HepG2 (cell line): ENCODE data around the gene ZFX. TPM values are rescaled to one million over a fixed set of nuclear protein-coding genes. Genes with fewer than 3 reads are reported as not detected.

Experiments
- ATAC-seq: fragments of 200-7000 bp; cut with Tn5 transposase; 3 replicates; pipeline ENCODE4 v1.9.1; 2020; ENCODE audit warnings: mild to moderate bottlenecking, moderate library complexity
- BruUV-seq: library from RNA; stranded (reverse); fragments of 400-500 nt; replicated peaks from 2 replicates; lab custom pipeline; 2021; lab: Mats Ljungman, UMichigan
- CTCF ChIA-PET: fragments of 300-600 bp; formaldehyde crosslinking; extraction: SDS; loops from one replicate; lab custom pipeline; 2021; ENCODE audit warnings: low total read pairs, inconsistent platforms, low intra/inter-chr PET ratio; lab: Yijun Ruan, JAX
- POLR2A ChIA-PET: fragments of 350-600 bp; sonication (Branson Sonifier 250); formaldehyde crosslinking; loops from one replicate; lab custom pipeline; 2020; ENCODE audit warnings: antibody characterized with exemption, inconsistent platforms; lab: Yijun Ruan, JAX
- DNase-seq: peaks from one replicate; pipeline ENCODE4 v3.0.0-alpha.2; 2015; ENCODE audit warnings: low spot score
- FAIRE-seq: peaks from 3 replicates; lab custom pipeline; 2011; peaks lifted over from hg19 to GRCh38; lab: Jason Lieb, UNC
- H2AFZ ChIP-seq: one replicate; pipeline ENCODE4 v1.6.1; 2011; ENCODE audit warnings: low read length, inconsistent platforms
- H3K27ac ChIP-seq: fragments of 300-600 bp; 3 replicates; pipeline ENCODE4 v1.8.0; 2011; ENCODE audit warnings: mixed run types, mild to moderate bottlenecking, mixed read lengths, low read length, inconsistent platforms; ENCODE audit not compliant: insufficient read depth; ENCODE audit errors: extremely low read length
- H3K27me3 ChIP-seq, 2 experiments: fragments of 200-600 bp in 1 of 2; 2 replicates in 1 of 2; 3 replicates in 1 of 2; pipeline versions ENCODE4 v1.6.0 to v1.8.0; 2011; ENCODE audit warnings: low read length in 2 of 2, mild to moderate bottlenecking in 2 of 2, moderate library complexity in 2 of 2, inconsistent platforms in 1 of 2; ENCODE audit not compliant: insufficient read depth in 2 of 2, control insufficient read depth in 1 of 2
- H3K36me3 ChIP-seq, 2 experiments: fragments of 200-600 bp in 1 of 2; replicated peaks in 1 of 2; 2 replicates in 1 of 2; 3 replicates in 1 of 2; pipeline versions ENCODE4 v1.5.1 to v1.8.0; 2011; ENCODE audit warnings: low read length in 2 of 2, inconsistent platforms in 1 of 2; ENCODE audit not compliant: insufficient read depth in 2 of 2, control insufficient read depth in 1 of 2
- H3K4me1 ChIP-seq: 2 replicates; pipeline ENCODE4 v1.5.1; 2012; ENCODE audit warnings: low read length, inconsistent platforms; ENCODE audit not compliant: insufficient read depth
- H3K4me2 ChIP-seq: 2 replicates; pipeline ENCODE4 v1.6.0; 2011; ENCODE audit warnings: low read depth, low read length, inconsistent platforms
- H3K4me3 ChIP-seq, 3 experiments: fragments of 200-600 bp in 1 of 3; sonication (generic), shearing (Covaris generic) in 1 of 3; replicated peaks in 1 of 3; 2 replicates each; pipeline ENCODE4 v1.5.1; 2011 to 2016; ENCODE audit warnings: low read length in 3 of 3, inconsistent platforms in 2 of 3, low read depth in 2 of 3, mild to moderate bottlenecking in 2 of 3, control low read depth in 1 of 3, mixed read lengths in 1 of 3; ENCODE audit not compliant: insufficient read depth in 1 of 3
- H3K79me2 ChIP-seq: one replicate; pipeline ENCODE4 v1.6.1; 2011; ENCODE audit warnings: low read length, inconsistent platforms; ENCODE audit not compliant: insufficient read depth
- H3K9ac ChIP-seq: 2 replicates; pipeline ENCODE4 v1.6.0; 2011; ENCODE audit warnings: mild to moderate bottlenecking, low read depth, low read length, inconsistent platforms; ENCODE audit not compliant: insufficient read depth
- H3K9me3 ChIP-seq: 2 replicates; pipeline ENCODE4 v1.5.1; 2012; ENCODE audit warnings: mild to moderate bottlenecking, low read length
- H4K20me1 ChIP-seq: 2 replicates; pipeline ENCODE4 v1.6.0; 2011; ENCODE audit warnings: inconsistent platforms, mild to moderate bottlenecking, low read length, moderate library complexity; ENCODE audit not compliant: insufficient read depth
- MTF2 ChIP-seq: sonication (generic); formaldehyde crosslinking; IDR thresholded peaks from 2 replicates; pipeline ENCODE4 v1.5.0; 2020; ENCODE audit warnings: missing genetic modification reagents, borderline replicate concordance
- NCOA5 ChIP-seq: sonication (generic); formaldehyde crosslinking; IDR thresholded peaks from 2 replicates; pipeline ENCODE4 v1.4.0; 2020; ENCODE audit warnings: missing genetic modification reagents
- POLR2A ChIP-seq, 2 experiments: IDR thresholded peaks; 2 replicates each; pipeline ENCODE4 v1.6.1; 2011; ENCODE audit warnings: low read depth in 2 of 2, low read length in 2 of 2, mild to moderate bottlenecking in 1 of 2, moderate library complexity in 1 of 2; ENCODE audit not compliant: insufficient read depth in 1 of 2
- ZNF547 ChIP-seq: sonication (generic); formaldehyde crosslinking; IDR thresholded peaks from 2 replicates; pipeline ENCODE4 v1.5.1; 2020; ENCODE audit warnings: mild to moderate bottlenecking, missing genetic modification reagents
- WGBS: methylation state at CpG from one replicate; pipeline ENCODE4 v1.1.6; 2017; ENCODE audit warnings: low lambda C conversion rate; 5-methylcytosine and 5-hydroxymethylcytosine counted together
- in situ Hi-C: cut with HindIII; loops from 2 replicates; pipeline ENCODE4 v1.10.0; 2017; ENCODE audit warnings: low pct_unique_long_range_greater_than_20kb; ENCODE audit not compliant: extremely low pct_ligation_motif_present
- intact Hi-C: fragments of 100-400 bp; cut with micrococcal nuclease; formaldehyde crosslinking; loops from one replicate; pipeline ENCODE4 v1.10.0; 2022; ENCODE audit not compliant: unreplicated experiment
- polyA plus RNA-seq, 8 experiments: library from polyadenylated mRNA; depleted of rRNA in 3 of 8; stranded (reverse) in 7 of 8; unstranded in 1 of 8; fragments of >200 nt; fragmentation: Illumina TruSeq in 4 of 8; extraction: Trizol in 4 of 8; gene quantifications; 2 replicates each; pipeline versions ENCODE4 v1.2.1 to v1.2.3, GENCODE V29; 2011 to 2016; ENCODE audit warnings: low read depth in 4 of 8, missing spikeins in 1 of 8, mixed read lengths in 1 of 8; ENCODE audit not compliant: insufficient read depth in 1 of 8
- total RNA-seq, 5 experiments: library from RNA; depleted of rRNA; stranded (reverse); fragments of >200 nt; fragmentation: Illumina TruSeq; extraction: Trizol; gene quantifications; 2 replicates each; pipeline ENCODE4 v1.2.3, GENCODE V29; 2016; ENCODE audit warnings: low read depth in 1 of 5
- TF ChIP-seq, protein P1 (sequence below): IDR thresholded peaks from 2 replicates; pipeline ENCODE4 v1.6.1; 2016; ENCODE audit warnings: mild to moderate bottlenecking

The ZFX gene
- total and polyA plus RNA-seq, 2 of the 13 experiments (the other 11 are each of a cell fraction or from before 2014, with no cell fraction given) = 13.8 to 37.3 TPM

DNA sequence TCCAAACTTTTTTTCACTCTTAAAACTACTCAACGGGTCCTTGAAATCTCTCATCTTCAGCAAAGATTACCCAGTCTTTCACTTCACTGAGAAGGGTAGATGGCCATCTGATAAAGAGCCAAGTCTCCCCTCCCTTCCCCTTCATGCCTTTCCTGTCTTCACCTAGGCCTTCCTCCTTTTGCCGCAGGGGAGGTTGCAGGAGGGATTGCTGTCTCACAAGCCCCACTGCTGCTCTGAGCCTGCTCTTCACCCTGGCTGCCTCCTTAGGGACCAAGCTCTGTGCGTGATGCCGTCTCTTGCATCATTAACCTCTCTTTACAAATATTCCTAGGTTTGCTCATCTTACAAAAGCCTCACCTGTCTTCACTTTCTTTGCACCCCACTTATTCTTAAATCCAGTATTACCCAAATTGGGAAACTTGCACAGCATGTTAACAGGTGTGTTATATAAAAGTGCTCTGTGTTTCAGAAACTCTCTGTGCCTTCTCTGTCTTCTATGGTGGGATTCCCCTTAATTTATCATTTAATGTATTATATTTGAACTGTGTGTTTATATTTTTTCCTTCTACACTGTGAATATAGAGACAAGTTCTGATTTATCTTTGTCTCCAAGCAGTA lies 3.8 kb downstream of the ZFX start:
- no peak for ATAC-seq
- H3K4me1 ChIP-seq = peaks cover 31% of the 10 kb centered on the region

DNA sequence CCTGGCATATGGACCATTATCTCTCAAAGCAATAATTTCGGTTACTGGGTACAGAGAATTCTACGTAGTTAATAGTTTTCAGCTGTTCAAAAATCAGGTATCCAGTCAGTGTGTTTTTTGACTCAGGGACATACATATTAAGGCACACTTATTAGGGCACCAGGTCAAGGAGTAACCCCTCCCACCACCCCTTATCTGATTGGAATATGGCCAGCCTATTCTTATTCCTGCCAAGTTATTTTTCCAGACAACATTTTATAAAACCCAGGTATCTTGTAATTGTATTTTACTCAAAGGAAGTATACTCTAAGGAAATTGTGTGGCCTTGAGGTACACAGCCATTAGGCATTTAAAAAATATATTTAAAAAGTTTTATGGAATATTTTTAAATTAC lies 4.3 kb downstream of the ZFX start:
- POLR2A ChIA-PET = no interaction called here
- Histone ChIP-seq H3K36me3 (0 out of 5 replicates have a peak, but pooled peaks cover 0 to 3% of the 10 kb centered on the region in 2 experiments), H2AFZ (no peak overlapping the region), H3K4me2 (no peak overlapping the region), H3K79me2 (peaks cover 74% of the 10 kb centered on the region), H4K20me1 (0 out of 2 replicates have a peak, but pooled peaks cover 4% of the 10 kb centered on the region), H3K4me3 (no peak overlapping the region), H3K9me3 (no peaks in the 10 kb centered on the region), H3K27ac (no peak overlapping the region), H3K27me3 (no peaks in the 10 kb centered on the region), H3K4me1 (peaks cover 27% of the 10 kb centered on the region), H3K9ac (no peak overlapping the region)
- DNase-seq (no peak), FAIRE-seq (peak; percentile 4), ATAC-seq (no peak)
- 71% methylated on average over 2 of the region's 2 CpGs for WGBS
- CTCF ChIA-PET = no interaction called here
- BruUV-seq = no TSS peak
- intact Hi-C loops (loop anchor here (5.0 kb wide), 1 partner anchor 71 kb away; no protein-coding TSS in a partner anchor), in situ Hi-C loops (no loop called here)
- TF ChIP-seq MTF2 (CRISPR knock-in tag) (no peak), NCOA5 (CRISPR knock-in tag) (no peak)
- TF ChIP-seq, protein P1, sequence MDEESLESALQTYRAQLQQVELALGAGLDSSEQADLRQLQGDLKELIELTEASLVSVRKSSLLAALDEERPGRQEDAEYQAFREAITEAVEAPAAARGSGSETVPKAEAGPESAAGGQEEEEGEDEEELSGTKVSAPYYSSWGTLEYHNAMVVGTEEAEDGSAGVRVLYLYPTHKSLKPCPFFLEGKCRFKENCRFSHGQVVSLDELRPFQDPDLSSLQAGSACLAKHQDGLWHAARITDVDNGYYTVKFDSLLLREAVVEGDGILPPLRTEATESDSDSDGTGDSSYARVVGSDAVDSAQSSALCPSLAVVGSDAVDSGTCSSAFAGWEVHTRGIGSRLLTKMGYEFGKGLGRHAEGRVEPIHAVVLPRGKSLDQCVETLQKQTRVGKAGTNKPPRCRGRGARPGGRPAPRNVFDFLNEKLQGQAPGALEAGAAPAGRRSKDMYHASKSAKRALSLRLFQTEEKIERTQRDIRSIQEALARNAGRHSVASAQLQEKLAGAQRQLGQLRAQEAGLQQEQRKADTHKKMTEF (CRISPR knock-in tag) = no peak

More for the DNA sequence above, 3.8 kb downstream of the ZFX start:
- Histone ChIP-seq H4K20me1 (0 out of 2 replicates have a peak, but pooled peaks cover 4% of the 10 kb centered on the region), H2AFZ (no peak overlapping the region), H3K27ac (no peak overlapping the region), H3K4me2 (peak overlapping the region; percentile 38), H3K36me3 (0 out of 5 replicates have a peak, but pooled peaks cover 0 to 3% of the 10 kb centered on the region in 2 experiments), H3K9ac (no peak overlapping the region), H3K27me3 (no peaks in the 10 kb centered on the region), H3K4me3 (no peak overlapping the region), H3K9me3 (no peaks in the 10 kb centered on the region), H3K79me2 (peaks cover 71% of the 10 kb centered on the region)
- in situ Hi-C loops = no loop called here
- FAIRE-seq = peak; percentile 75
- DNase-seq = no peak
- ChIA-PET CTCF (no interaction called here), POLR2A (no interaction called here)
- 0 out of 4 replicates have a peak, but pooled peaks of 1 of the 2 experiments have one; percentile 24 for TF ChIP-seq POLR2A (IDR thresholded peaks at IDR 0.05; ENCODE audit: insufficient read depth in 1 of 2, low read depth in 2 of 2, low read length in 2 of 2)
- TF ChIP-seq ZNF547 (CRISPR knock-in tag) = no peak
- no TSS peak for BruUV-seq
- intact Hi-C loops = loop anchor here (5.0 kb wide), 1 partner anchor 71 kb away; no protein-coding TSS in a partner anchor
- WGBS = 25% methylated on average over 4 of the region's 4 CpGs
